Transverse colon (tissue), 4 donors: Measurements from ENCODE around the gene NFYC. TPM values are rescaled to one million over a fixed set of nuclear protein-coding genes. Genes with fewer than 3 reads are reported as not detected.
A peak's percentile ranks its signal among the peaks of the same experiment; 100 is the strongest.

Experiments used
- DNase-seq: peaks from one replicate; pipeline ENCODE4 v3.0.0-alpha.2; 2019
- H3K27ac ChIP-seq, 4 donors: fragments of 200-600 bp; sonication (generic); 2 replicates each; pipeline ENCODE4 v1.5.1; 2016 to 2018; ENCODE audit warnings: inconsistent platforms in 4 of 4
- H3K27me3 ChIP-seq: fragments of 200-600 bp; sonication (generic); 2 replicates; pipeline ENCODE4 v1.5.1; 2017; ENCODE audit warnings: inconsistent platforms
- H3K36me3 ChIP-seq, 4 donors: fragments of 200-600 bp; sonication (generic); 2 replicates each; pipeline ENCODE4 v1.5.1; 2017 to 2019; ENCODE audit warnings: inconsistent platforms in 4 of 4
- H3K4me1 ChIP-seq, 4 donors: fragments of 200-600 bp; sonication (generic); 2 replicates each; pipeline ENCODE4 v1.5.1; 2017 to 2020; ENCODE audit warnings: inconsistent platforms in 4 of 4
- H3K4me3 ChIP-seq, 4 donors: fragments of 200-600 bp; sonication (generic); 1 replicate in 1 of 4; 2 replicates in 3 of 4; pipeline versions ENCODE4 v1.5.1 to v1.6.1; 2017 to 2019; ENCODE audit warnings: inconsistent platforms in 4 of 4
- H3K9me3 ChIP-seq, 2 donors: fragments of 200-600 bp; sonication (generic); 2 replicates each; pipeline ENCODE4 v1.5.1; 2017 to 2019; ENCODE audit warnings: inconsistent platforms in 2 of 2
- CTCF ChIP-seq, 5 experiments: fragments of 200-600 bp in 3 of 5; fragments of 450-650 bp in 2 of 5; sonication (generic) in 3 of 5; IDR thresholded peaks; 1 replicate in 2 of 5; 2 replicates in 3 of 5; pipeline ENCODE4 v1.5.1; 2016 to 2017; ENCODE audit warnings: antibody characterized with exemption in 5 of 5, inconsistent platforms in 3 of 5, mild to moderate bottlenecking in 2 of 5, moderate library complexity in 1 of 5
- EP300 ChIP-seq: sonication (generic); formaldehyde crosslinking; IDR thresholded peaks from one replicate; pipeline ENCODE4 v1.6.1; 2017; ENCODE audit warnings: antibody characterized with exemption, low read depth
- POLR2A ChIP-seq: fragments of 450-650 bp; IDR thresholded peaks from one replicate; pipeline ENCODE4 v1.6.1; 2016; ENCODE audit warnings: antibody characterized with exemption, mild to moderate bottlenecking, moderate library complexity
- POLR2AphosphoS5 ChIP-seq, 3 donors: sonication (generic); formaldehyde crosslinking; IDR thresholded peaks; one replicate each; pipeline ENCODE4 v1.6.1; 2016; ENCODE audit warnings: antibody characterized with exemption in 3 of 3
- WGBS, 2 donors: methylation state at CpG; one replicate each; pipeline ENCODE4 v1.1.5; 2018; ENCODE audit warnings: low coverage in 1 of 2; 5-methylcytosine and 5-hydroxymethylcytosine counted together
- in situ Hi-C, 4 donors: fragments of 200-750 bp; cut with MboI; loops; one replicate each; pipeline versions ENCODE4 v1.15.0 to v1.15.1; 2017; ENCODE audit warnings: low sequenced_read_pairs in 3 of 4, low pct_ligation_motif_present in 1 of 4, low pct_unique_long_range_greater_than_20kb in 1 of 4
- intact Hi-C: fragments of 100-400 bp; cut with DNase I; formaldehyde crosslinking; loops from one replicate; pipeline ENCODE4 v1.15.1; 2023; ENCODE audit warnings: low total_unique reads
- total RNA-seq, 4 donors: library from RNA; depleted of rRNA; stranded (reverse); fragments of >200 nt; gene quantifications; one replicate each; pipeline ENCODE4 v1.1.0, GENCODE V29; 2016

NFYC gene
- total RNA-seq, 4 donors from 2014 or later = 34.4 to 101 (median 76.4) TPM

GRCh38 chr1:40772146-40772955, 80.8 kb downstream of the NFYC start:
- Histone ChIP-seq H3K27me3 (no peaks in the 10 kb centered on the region), H3K4me1 (peaks cover 3 to 6% (median 4%) of the 10 kb centered on the region in 4 donors), H3K36me3 (peaks cover 0 to 35% (median 16%) of the 10 kb centered on the region in 4 donors), H3K4me3 (no peak overlapping the region), H3K27ac (no peak overlapping the region), H3K9me3 (no peaks in the 10 kb centered on the region)
- in situ Hi-C loops = loop anchor here in 1 of 4 donors (10.0 kb wide), 1 partner anchor 72 kb away; no protein-coding TSS in a partner anchor
- TF ChIP-seq EP300 (no peak), CTCF (IDR thresholded peaks at IDR 0.05) (no peak), POLR2A (no peak), POLR2AphosphoS5 (IDR thresholded peaks at IDR 0.05) (no peak)
- intact Hi-C loops = loop anchor here (5.0 kb wide), 1 partner anchor 75 kb away; no protein-coding TSS in a partner anchor
- WGBS, 2 donors = 73 to 80% methylated on average over 1 to 2 of the region's 2 CpGs
- no peak for DNase-seq

GRCh38 chr1:40773748-40774265, 82.3 kb downstream of the NFYC start:
- Histone ChIP-seq H3K9me3 (no peaks in the 10 kb centered on the region), H3K27ac (no peak overlapping the region), H3K36me3 (peaks cover 0 to 23% (median 11%) of the 10 kb centered on the region in 4 donors), H3K27me3 (no peaks in the 10 kb centered on the region), H3K4me3 (no peak overlapping the region), H3K4me1 (peaks cover 3 to 6% (median 4%) of the 10 kb centered on the region in 4 donors)
- DNase-seq = no peak
- no peak for TF ChIP-seq CTCF (IDR thresholded peaks at IDR 0.05)
- TF ChIP-seq EP300 = no peak
- no peak for TF ChIP-seq POLR2AphosphoS5 (IDR thresholded peaks at IDR 0.05)
- TF ChIP-seq POLR2A = no peak
- intact Hi-C loops = loop anchor here (5.0 kb wide), 1 partner anchor 73 kb away; no protein-coding TSS in a partner anchor
- 65% methylated on average over 6 of the region's 6 CpGs; no CpG with 5 or more reads in 1 of the 2 donors for WGBS, 2 donors
- in situ Hi-C loops = loop anchor here in 1 of 4 donors (10.0 kb wide), 1 partner anchor 71 kb away; no protein-coding TSS in a partner anchor

GRCh38 chr1:40774266-40774998, 82.9 kb downstream of the NFYC start:
- H3K36me3 ChIP-seq = peaks cover 0 to 23% (median 9%) of the 10 kb centered on the region in 4 donors
- peaks cover 3 to 6% (median 4%) of the 10 kb centered on the region in 4 donors for H3K4me1 ChIP-seq
- H3K9me3 ChIP-seq = no peaks in the 10 kb centered on the region
- in situ Hi-C loops = loop anchor here in 1 of 4 donors (10.0 kb wide), 1 partner anchor 70 kb away; no protein-coding TSS in a partner anchor
- H3K27me3 ChIP-seq = no peaks in the 10 kb centered on the region
- TF ChIP-seq CTCF (IDR thresholded peaks at IDR 0.05) (peak; percentile 72 to 84 (median 82)), POLR2AphosphoS5 (IDR thresholded peaks at IDR 0.05) (no peak)
- H3K4me3 ChIP-seq = no peak overlapping the region
- intact Hi-C loops = loop anchor here (5.0 kb wide), 1 partner anchor 73 kb away; no protein-coding TSS in a partner anchor
- DNase-seq = peak; percentile 72
- WGBS, 2 donors = 0 to 51% methylated on average over 1 to 3 of the region's 3 CpGs
- H3K27ac ChIP-seq = no peak overlapping the region
